WTC11 (cell line): ENCODE results near the gene ABCB8. TPM values are rescaled to one million over a fixed set of nuclear protein-coding genes. Genes with fewer than 3 reads are reported as not detected.

Experiments
- ATAC-seq: fragments of 200-7000 bp; cut with Tn5 transposase; 2 replicates; pipeline ENCODE4 v1.10.0; 2021; ENCODE audit warnings: mild to moderate bottlenecking, moderate library complexity
- CTCF ChIA-PET: fragments of 300-600 bp; sonication (Branson Sonifier 250); formaldehyde crosslinking; loops from one replicate; lab custom pipeline; 2021; ENCODE audit warnings: antibody characterized with exemption; lab: Charles Lee
- POLR2A ChIA-PET: fragments of 350-600 bp; sonication (Branson Sonifier 250); formaldehyde crosslinking; loops from one replicate; lab custom pipeline; 2021; ENCODE audit warnings: antibody characterized with exemption; lab: Charles Lee
- DNase-seq: peaks from one replicate; pipeline ENCODE4 v3.0.0; 2021; ENCODE audit warnings: low spot score
- H3K27ac Mint-ChIP-seq: 2 replicates; pipeline ENCODE4 v1.8.0; 2021; ENCODE audit warnings: mixed read lengths
- H3K27me3 Mint-ChIP-seq: 2 replicates; pipeline ENCODE4 v1.8.0; 2021; ENCODE audit warnings: low read depth, mild to moderate bottlenecking, moderate library complexity, mixed read lengths
- H3K36me3 Mint-ChIP-seq: 2 replicates; pipeline ENCODE4 v1.8.0; 2021; ENCODE audit warnings: mixed read lengths
- H3K4me1 Mint-ChIP-seq: 2 replicates; pipeline ENCODE4 v1.8.0; 2022; ENCODE audit warnings: mixed read lengths
- H3K4me3 Mint-ChIP-seq: 2 replicates; pipeline ENCODE4 v1.8.0; 2021; ENCODE audit warnings: mild to moderate bottlenecking, moderate library complexity, mixed read lengths
- H3K9me3 Mint-ChIP-seq: 2 replicates; pipeline ENCODE4 v1.8.0; 2021; ENCODE audit warnings: mixed read lengths
- ATF1 ChIP-seq: sonication (generic); formaldehyde crosslinking; IDR thresholded peaks from 2 replicates; pipeline ENCODE4 v1.8.1; 2023; ENCODE audit warnings: mild to moderate bottlenecking, moderate library complexity, missing genetic modification reagents
- CBFB ChIP-seq: sonication (generic); formaldehyde crosslinking; IDR thresholded peaks from 2 replicates; pipeline ENCODE4 v1.8.1; 2022; ENCODE audit warnings: mild to moderate bottlenecking, low read depth, missing genetic modification reagents
- FOXP1 ChIP-seq: sonication (generic); formaldehyde crosslinking; IDR thresholded peaks from 2 replicates; pipeline ENCODE4 v1.8.0; 2022; ENCODE audit warnings: missing genetic modification reagents, mild to moderate bottlenecking, moderate library complexity, borderline replicate concordance
- SMAD3 ChIP-seq: sonication (generic); formaldehyde crosslinking; IDR thresholded peaks from 2 replicates; pipeline ENCODE4 v1.8.0; 2022; ENCODE audit warnings: missing genetic modification reagents, mild to moderate bottlenecking, borderline replicate concordance
- ZNF423 ChIP-seq: fragments of 250-450 bp; sonication (Bioruptor Pico); IDR thresholded peaks from 2 replicates; pipeline ENCODE4 v2.1.2; 2022; ENCODE audit warnings: mild to moderate bottlenecking, moderate library complexity
- total RNA-seq: library from RNA; stranded (reverse); gene quantifications from 3 replicates; pipeline ENCODE4 v1.2.3, GENCODE V29; 2021
- TF ChIP-seq, protein P1 (sequence below): sonication (generic); formaldehyde crosslinking; IDR thresholded peaks from 2 replicates; pipeline ENCODE4 v1.8.0; 2022; ENCODE audit warnings: mild to moderate bottlenecking, missing genetic modification reagents
- TF ChIP-seq, protein P2 (sequence below): sonication (generic); formaldehyde crosslinking; IDR thresholded peaks from 2 replicates; pipeline ENCODE4 v1.8.1; 2023; ENCODE audit warnings: mild to moderate bottlenecking, missing genetic modification reagents
- TF ChIP-seq, protein P3 (sequence below): sonication (generic); formaldehyde crosslinking; IDR thresholded peaks from 2 replicates; pipeline ENCODE4 v1.8.0; 2022; ENCODE audit warnings: missing genetic modification reagents
- TF ChIP-seq, protein P4 (sequence below): fragments of 250-450 bp; sonication (Bioruptor Pico); IDR thresholded peaks from 2 replicates; pipeline ENCODE4 v1.9.0; 2021; ENCODE audit warnings: mild to moderate bottlenecking, borderline replicate concordance

Gene ABCB8
- total RNA-seq, 1 experiment from 2014 or later: 35.9 TPM

DNA sequence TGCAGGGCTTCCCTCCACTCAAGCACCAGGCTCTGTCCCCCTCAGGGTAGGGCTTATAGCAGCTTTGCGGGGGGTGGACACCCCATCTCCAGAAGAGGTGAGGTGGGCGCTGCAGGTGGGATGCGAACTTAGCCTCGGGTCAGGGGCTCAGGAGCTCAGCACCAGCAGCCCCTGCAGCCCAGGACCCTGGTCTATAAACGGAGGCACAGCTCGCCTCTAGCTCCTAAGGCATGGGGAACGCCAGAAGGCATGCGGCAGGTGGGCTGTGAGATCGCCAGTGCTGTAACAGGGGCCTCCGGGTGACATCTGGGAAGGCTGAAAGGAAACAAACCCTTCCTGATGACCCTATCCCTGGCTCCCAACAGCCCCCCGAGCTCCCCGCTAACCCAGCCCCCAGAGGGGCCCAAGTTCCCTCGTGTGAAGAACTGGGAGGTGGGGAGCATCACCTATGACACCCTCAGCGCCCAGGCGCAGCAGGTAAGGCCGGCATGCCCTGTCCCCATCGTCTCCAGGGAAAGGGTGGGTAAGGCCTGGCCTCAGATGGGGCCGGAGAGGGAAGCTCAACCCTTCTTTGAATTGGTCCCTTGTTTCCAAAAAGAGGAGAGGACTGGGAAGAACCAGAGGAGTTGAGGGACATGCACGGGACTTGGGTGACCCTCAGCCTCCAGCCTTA lies 33.3 kb upstream of the ABCB8 start (continued):
- TF ChIP-seq, protein P1, sequence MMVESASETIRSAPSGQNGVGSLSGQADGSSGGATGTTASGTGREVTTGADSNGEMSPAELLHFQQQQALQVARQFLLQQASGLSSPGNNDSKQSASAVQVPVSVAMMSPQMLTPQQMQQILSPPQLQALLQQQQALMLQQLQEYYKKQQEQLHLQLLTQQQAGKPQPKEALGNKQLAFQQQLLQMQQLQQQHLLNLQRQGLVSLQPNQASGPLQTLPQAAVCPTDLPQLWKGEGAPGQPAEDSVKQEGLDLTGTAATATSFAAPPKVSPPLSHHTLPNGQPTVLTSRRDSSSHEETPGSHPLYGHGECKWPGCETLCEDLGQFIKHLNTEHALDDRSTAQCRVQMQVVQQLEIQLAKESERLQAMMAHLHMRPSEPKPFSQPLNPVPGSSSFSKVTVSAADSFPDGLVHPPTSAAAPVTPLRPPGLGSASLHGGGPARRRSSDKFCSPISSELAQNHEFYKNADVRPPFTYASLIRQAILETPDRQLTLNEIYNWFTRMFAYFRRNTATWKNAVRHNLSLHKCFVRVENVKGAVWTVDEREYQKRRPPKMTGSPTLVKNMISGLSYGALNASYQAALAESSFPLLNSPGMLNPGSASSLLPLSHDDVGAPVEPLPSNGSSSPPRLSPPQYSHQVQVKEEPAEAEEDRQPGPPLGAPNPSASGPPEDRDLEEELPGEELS (CRISPR knock-in tag): no peak
- TF ChIP-seq ATF1 (CRISPR knock-in tag) (no peak), ZNF423 (no peak), CBFB (CRISPR knock-in tag) (no peak)
- TF ChIP-seq, protein P2, sequence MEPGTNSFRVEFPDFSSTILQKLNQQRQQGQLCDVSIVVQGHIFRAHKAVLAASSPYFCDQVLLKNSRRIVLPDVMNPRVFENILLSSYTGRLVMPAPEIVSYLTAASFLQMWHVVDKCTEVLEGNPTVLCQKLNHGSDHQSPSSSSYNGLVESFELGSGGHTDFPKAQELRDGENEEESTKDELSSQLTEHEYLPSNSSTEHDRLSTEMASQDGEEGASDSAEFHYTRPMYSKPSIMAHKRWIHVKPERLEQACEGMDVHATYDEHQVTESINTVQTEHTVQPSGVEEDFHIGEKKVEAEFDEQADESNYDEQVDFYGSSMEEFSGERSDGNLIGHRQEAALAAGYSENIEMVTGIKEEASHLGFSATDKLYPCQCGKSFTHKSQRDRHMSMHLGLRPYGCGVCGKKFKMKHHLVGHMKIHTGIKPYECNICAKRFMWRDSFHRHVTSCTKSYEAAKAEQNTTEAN (CRISPR knock-in tag): no peak
- TF ChIP-seq, protein P3, sequence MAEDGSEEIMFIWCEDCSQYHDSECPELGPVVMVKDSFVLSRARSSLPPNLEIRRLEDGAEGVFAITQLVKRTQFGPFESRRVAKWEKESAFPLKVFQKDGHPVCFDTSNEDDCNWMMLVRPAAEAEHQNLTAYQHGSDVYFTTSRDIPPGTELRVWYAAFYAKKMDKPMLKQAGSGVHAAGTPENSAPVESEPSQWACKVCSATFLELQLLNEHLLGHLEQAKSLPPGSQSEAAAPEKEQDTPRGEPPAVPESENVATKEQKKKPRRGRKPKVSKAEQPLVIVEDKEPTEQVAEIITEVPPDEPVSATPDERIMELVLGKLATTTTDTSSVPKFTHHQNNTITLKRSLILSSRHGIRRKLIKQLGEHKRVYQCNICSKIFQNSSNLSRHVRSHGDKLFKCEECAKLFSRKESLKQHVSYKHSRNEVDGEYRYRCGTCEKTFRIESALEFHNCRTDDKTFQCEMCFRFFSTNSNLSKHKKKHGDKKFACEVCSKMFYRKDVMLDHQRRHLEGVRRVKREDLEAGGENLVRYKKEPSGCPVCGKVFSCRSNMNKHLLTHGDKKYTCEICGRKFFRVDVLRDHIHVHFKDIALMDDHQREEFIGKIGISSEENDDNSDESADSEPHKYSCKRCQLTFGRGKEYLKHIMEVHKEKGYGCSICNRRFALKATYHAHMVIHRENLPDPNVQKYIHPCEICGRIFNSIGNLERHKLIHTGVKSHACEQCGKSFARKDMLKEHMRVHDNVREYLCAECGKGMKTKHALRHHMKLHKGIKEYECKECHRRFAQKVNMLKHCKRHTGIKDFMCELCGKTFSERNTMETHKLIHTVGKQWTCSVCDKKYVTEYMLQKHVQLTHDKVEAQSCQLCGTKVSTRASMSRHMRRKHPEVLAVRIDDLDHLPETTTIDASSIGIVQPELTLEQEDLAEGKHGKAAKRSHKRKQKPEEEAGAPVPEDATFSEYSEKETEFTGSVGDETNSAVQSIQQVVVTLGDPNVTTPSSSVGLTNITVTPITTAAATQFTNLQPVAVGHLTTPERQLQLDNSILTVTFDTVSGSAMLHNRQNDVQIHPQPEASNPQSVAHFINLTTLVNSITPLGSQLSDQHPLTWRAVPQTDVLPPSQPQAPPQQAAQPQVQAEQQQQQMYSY (CRISPR knock-in tag): no peak
- TF ChIP-seq, protein P4, sequence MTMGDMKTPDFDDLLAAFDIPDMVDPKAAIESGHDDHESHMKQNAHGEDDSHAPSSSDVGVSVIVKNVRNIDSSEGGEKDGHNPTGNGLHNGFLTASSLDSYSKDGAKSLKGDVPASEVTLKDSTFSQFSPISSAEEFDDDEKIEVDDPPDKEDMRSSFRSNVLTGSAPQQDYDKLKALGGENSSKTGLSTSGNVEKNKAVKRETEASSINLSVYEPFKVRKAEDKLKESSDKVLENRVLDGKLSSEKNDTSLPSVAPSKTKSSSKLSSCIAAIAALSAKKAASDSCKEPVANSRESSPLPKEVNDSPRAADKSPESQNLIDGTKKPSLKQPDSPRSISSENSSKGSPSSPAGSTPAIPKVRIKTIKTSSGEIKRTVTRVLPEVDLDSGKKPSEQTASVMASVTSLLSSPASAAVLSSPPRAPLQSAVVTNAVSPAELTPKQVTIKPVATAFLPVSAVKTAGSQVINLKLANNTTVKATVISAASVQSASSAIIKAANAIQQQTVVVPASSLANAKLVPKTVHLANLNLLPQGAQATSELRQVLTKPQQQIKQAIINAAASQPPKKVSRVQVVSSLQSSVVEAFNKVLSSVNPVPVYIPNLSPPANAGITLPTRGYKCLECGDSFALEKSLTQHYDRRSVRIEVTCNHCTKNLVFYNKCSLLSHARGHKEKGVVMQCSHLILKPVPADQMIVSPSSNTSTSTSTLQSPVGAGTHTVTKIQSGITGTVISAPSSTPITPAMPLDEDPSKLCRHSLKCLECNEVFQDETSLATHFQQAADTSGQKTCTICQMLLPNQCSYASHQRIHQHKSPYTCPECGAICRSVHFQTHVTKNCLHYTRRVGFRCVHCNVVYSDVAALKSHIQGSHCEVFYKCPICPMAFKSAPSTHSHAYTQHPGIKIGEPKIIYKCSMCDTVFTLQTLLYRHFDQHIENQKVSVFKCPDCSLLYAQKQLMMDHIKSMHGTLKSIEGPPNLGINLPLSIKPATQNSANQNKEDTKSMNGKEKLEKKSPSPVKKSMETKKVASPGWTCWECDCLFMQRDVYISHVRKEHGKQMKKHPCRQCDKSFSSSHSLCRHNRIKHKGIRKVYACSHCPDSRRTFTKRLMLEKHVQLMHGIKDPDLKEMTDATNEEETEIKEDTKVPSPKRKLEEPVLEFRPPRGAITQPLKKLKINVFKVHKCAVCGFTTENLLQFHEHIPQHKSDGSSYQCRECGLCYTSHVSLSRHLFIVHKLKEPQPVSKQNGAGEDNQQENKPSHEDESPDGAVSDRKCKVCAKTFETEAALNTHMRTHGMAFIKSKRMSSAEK (CRISPR knock-in tag): no peak
- TF ChIP-seq, all 79 proteins: peak for 0

DNA sequence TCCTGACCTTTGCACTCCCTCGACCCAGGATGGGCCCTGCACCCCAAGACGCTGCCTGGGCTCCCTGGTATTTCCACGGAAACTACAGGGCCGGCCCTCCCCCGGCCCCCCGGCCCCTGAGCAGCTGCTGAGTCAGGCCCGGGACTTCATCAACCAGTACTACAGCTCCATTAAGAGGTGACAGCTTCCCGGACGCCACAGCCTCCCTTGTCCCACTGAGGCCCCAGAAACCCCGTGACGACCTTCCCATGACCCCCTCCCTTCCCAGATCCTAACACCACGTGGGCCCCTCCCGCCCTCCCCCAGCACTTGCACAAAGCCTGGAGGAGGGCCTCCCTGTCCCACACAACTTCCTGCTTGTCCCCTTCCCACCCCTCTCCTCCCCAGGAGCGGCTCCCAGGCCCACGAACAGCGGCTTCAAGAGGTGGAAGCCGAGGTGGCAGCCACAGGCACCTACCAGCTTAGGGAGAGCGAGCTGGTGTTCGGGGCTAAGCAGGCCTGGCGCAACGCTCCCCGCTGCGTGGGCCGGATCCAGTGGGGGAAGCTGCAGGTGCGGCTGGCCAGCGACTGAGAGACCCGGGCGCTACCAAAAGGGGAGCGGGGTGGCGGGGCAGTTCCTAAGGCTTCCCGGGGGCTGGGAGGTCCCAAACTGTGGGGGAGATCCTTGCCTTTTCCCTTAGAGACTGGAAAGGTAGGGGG lies 31.7 kb upstream of the ABCB8 start:
- Mint-ChIP-seq H3K4me1 (peaks cover 12% of the 10 kb centered on the region), H3K27me3 (peaks cover 2% of the 10 kb centered on the region; the same call in 1 of the 2 replicates), H3K4me3 (no peak overlapping the region), H3K27ac (no peak overlapping the region), H3K36me3 (no peaks in the 10 kb centered on the region), H3K9me3 (no peaks in the 10 kb centered on the region)
- ATAC-seq (peak; percentile 2; the same call in 1 of the 2 replicates), DNase-seq (no peak)
- no peak for TF ChIP-seq SMAD3 (CRISPR knock-in tag)
- TF ChIP-seq FOXP1 (CRISPR knock-in tag): 0 out of 2 replicates have a peak, but pooled peaks have one; percentile 4
- POLR2A ChIA-PET: interaction anchor here (0.9 kb wide), 1 partner anchor 17 kb away, joined by 3 read pairs; no protein-coding TSS in a partner anchor
- CTCF ChIA-PET: interaction anchor here (0.6 to 5.5 kb wide), 9 partner anchors 11 to 98 kb away, joined by 3 to 61 read pairs (median 3); no protein-coding TSS in a partner anchor
